ENCODE results near the gene CNTN2.

The CNTN2 gene

GRCh38 chr1:205074084-205074483, 31.1 kb downstream of the CNTN2 start:
- DNase-seq, result no peak

DNA sequence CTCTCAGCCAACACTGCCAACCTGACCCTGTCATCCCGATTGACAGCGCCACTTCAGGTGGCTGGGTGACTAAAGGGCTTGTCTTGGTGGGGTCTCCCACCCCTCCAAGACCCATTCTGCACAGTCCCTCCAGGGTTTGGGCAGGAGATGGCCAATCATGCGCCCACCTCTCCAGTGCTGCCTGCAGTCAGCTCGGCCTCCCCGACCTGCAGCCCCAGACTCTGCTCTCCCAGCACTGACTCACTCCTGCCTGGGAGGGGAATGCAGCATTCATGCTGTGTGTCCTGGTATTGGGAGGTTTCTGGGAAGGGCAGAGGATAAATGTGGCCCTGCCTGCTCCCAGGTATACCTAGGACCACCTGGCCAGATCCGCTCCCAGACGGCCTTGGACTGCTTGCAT, 31.5 kb downstream of the CNTN2 start:
- DNase-seq, result no peak

DNA sequence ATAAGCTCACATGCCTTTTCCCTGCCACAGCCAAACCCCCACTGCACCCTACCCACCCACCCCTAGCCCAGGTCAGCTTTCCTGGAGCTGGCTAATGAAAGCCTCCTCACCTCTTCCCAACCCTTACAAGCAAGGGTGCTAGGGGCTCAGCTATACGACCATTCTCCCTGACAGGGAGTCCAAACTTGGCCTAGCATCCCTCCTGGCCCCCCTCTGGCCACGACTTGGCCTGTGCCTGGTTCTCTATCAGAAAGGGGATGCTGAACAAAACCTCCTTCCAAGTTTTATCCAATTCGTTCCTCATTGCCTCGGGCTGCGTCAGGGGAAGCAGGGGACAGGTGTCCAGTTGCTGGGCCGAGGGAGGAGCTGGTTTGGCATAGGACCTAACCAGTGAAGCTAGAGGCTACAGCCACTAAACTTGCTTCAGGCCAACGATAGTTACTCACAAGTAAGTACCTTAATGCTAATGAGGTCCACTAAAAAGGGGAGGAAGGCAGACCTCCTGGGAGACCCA, 32.7 kb downstream of the CNTN2 start:
- no peak for DNase-seq

- DNase-seq, result no peak
Observed at GRCh38 chr1:205076245-205076761, 33.3 kb downstream of the CNTN2 start.

DNA sequence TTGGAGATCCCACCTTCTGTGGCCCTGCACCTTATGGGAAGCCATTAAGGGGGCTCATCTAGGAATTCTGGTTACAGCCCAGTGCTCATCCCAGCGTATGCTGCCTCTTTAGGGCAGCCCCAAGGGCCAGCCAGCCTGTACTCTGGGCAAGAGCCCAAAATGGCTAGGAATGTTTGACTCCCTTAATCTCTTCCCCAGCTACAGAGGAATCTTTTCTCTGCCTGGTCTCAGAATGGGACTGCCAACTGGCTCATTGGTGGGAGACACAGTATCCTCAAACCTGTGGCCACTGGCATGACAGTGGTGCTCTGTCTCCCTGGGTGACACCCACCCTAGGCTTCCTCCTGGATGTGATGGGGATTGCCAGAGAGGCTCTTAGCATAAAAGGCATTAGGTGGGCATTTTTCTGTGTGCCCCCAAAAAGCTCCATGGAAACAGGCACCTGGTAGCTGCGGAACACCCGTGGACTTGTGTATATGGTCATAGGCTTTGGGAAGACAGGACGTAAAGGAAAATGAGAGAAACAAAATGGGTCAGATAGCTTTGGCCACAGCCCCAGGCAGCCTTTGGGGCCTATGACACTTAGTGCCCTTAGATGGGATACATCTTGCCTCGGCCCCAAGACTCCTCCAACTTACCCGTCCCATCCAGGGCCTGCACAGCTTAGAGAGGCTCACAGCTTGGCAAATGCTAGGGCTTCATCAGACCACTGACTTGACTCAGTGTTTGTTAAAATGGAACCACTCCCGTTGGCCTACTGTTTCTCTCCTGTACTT, 34.3 kb downstream of the CNTN2 start:
- no peak for DNase-seq

DNA sequence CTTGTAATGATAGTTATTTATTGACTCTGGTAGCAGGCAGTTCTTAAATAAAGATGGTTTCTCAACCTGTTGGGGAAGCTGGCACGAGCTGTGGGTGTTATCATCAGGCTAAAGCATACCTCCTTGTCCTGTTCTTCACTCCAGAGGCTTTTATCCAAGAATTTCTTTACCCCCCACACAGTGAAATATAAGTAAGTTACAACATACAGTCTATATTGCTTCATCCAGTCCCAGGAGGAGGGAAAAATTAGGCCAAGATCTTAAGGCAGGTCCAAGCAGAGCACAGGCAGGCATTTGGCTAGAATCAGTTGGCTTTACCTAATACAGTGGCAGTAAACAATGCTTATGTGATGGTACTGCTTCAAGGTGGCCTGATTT, 34.9 kb downstream of the CNTN2 start:
- no peak for DNase-seq

GRCh38 chr1:205082431-205082830, 39.4 kb downstream of the CNTN2 start:
- no peak for DNase-seq

DNA sequence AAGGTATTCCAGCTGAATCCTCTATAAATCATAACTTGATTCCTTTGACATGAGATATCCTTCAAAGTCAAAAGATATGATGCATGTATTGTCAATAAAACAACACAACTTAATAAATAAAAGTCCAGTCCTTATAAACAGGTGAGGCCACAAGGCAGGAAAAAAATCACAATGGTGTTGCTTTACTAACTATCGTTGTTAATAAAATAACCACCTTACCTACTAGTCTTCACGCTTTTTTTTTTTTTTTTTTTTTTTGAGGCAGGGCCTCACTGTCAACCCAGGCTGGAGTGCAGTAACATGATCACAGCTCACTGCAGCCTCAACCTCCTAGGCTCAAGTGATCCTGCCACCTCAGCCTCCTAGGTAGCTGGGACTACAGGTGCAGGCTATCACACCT, 41.3 kb downstream of the CNTN2 start, which contains the start of gene TMEM81:
TSS of gene TMEM81 (minus strand) at position 101 of the 400 bp plus-strand sequence. CDS start 140 bp downstream, outside the sequence.
- no peak for DNase-seq

- DNase-seq, result no peak
Observed at GRCh38 chr1:205088341-205088740, 45.3 kb downstream of the CNTN2 start.

DNA sequence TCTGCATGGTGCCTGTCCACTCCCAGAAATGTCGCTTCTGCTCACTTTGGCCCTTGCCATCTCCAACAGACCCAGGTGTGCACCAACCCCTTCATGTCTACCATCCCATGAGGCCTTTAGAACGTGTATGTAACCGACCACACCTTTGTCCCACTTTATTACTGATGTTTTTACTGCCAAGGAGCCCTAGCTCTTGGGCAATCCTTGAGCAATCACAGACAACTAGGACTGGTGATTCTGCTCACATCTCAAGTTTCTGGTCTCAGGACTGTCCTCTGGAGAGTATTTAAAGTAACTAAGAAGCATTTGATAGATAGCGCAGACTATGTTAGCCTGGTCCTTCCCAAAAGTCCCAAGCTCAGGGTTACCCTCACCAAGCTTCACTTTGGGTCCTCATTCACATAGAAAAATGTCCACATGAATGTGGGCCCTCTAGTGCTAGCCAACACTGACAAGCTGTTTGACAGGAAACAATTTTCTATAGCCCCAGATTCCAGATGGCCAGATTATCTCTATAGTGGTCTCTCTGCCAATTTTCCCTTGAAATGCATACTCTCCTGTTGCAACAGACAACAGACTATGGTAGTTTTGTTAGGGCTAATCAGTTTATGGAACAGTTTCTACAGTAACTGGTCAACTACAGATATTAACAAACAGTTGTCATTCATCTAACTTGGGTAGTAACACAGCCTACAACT, 48.2 kb downstream of the CNTN2 start:
- DNase-seq, result no peak

- DNase-seq, result no peak
Observed at GRCh38 chr1:205095422-205095821, 52.4 kb downstream of the CNTN2 start.

DNA sequence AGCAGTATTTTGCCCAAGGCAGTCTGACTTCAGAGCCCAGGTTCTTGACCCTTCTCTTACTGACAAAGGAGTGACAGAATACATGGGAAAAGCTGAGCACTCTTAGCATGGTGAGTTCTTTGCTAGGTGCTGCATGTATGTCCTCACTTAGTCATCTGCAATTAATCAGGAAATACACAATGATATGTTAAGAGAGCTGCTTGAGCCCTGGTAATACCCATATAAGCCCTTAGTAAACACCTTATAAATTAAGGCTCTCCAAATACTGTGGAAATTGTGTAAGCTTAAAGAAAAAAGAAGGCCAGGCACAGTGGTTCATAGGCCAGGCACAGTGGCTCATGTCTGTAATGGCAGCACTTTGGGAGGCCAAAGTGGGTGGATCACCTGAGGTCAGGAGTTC, 55.2 kb downstream of the CNTN2 start:
- no peak for DNase-seq

GRCh38 chr1:205102404-205102803, 59.4 kb downstream of the CNTN2 start:
- DNase-seq, result no peak

DNA sequence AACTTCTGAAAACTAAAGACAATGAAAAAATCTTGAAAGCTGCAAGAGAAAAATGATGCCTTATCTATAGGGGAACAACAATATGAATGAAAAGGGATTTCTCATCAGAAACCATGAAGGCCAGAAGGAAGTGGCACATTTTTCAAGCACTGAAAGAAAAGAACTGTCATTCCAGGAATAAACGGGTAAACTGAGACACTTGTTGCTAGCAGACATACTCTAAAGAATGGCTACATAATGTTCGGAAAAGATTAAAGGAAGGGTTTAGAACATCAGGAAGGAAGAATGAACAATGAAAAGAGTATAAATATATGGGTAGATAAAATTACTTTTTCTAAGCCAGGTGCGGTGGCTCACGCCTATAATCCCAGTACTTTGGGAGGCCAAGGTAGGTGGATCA, 64.3 kb downstream of the CNTN2 start:
- DNase-seq, result no peak

DNA sequence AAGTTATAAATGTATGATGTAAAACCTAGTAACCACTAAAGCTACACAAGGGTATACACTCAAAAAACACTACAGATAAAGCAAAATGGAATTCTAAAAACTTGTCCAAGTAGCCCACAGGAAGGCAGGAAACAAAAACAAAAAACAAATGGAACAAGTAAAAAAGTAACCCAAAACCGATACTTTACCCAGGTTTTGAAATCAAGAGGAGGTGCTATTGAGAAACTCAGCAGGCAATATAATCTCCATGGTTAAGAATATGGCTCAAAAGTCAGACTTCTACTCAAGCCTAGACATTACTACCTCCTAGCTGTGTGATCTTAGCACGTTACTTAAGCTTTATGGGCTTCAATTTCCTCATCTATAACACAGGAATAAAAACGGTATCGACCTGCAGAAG, 65.5 kb downstream of the CNTN2 start:
- DNase-seq, result no peak

GRCh38 chr1:205109269-205109668, 66.3 kb downstream of the CNTN2 start:
- no peak for DNase-seq

DNA sequence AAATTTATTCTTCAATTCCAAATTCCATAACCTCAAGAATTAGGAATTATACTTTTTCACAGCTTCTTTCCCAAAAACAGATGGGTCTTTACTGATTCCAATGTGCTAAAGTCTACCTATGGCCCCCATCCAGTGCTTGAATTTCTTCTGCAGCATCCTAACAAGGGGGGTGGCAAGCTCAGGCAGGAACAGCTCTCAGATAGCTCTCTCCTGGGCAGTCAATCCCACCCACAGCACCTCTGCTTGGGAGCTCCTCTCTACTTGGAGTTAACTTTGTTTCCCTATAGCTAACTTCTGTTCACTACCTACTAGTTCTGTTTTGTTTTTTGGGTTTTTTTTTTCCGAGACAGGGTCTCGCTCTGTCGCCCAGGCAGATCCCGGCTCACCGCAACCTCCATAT, 66.7 kb downstream of the CNTN2 start:
- DNase-seq, result no peak

GRCh38 chr1:205111354-205111753, 68.3 kb downstream of the CNTN2 start:
- DNase-seq, result no peak

DNA sequence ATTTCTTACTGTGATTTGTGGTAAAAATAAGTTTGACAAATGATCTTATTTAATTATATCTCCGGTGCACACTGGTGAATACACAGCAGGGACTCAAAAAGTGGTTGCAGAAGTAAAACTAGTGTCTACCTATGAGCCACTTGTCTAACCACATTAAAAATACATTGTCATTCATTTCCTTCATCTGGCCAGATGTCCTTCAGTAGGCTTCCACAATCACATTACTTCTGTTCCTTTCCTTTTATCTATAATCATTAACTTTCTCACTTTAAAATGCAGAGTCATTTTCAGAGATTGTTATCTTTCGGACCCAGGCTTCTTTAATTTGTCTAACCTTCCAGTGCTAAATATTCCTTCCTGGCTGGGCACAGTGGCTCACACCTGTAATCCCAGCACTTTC, 75.7 kb downstream of the CNTN2 start:
- no peak for DNase-seq

DNA sequence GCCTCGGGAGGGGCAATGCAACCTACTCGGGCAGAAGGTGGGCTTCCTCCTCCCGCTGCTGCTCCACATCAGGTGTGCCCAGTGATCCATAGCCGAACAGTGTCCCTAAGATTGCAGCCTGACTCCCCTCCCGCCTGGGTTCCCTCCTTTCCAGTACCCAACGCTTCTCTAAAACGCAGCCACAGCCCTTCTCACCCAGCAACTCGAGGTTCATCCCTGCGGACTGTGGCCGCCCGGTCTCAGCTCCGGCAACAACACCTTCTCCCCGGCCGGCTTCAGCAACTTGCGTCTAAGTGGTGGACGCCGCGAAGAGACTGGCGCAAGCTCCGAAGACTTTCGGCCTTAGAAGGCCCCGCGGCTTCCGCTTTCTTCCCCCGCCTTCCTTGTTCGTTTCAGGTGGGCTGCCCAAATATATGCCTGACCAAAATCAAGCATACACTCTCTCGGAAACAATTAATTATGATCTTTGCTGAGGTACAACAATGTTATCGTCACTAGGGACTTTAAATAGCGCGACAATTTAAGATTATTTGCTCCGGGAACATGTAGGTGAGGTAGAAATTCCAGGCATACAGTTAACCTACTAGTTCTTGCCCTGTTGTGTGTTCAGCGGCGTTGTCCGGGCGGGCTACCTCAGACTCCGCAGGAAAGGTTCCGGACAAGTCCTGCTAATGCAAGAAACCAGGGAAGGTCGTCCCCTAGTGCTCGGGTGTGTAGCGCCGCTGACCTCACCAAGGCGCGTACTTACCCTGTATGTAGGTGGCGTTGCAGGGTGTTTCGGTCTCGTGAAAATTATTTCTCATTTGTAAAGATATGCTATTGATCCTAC, 78.9 kb downstream of the CNTN2 start, which contains the start of gene RBBP5:
TSS of gene RBBP5 (minus strand) at position 319 of the 829 bp plus-strand sequence. CDS start at position 214, 105 bp downstream.
- peak; percentile 98 for DNase-seq

DNA sequence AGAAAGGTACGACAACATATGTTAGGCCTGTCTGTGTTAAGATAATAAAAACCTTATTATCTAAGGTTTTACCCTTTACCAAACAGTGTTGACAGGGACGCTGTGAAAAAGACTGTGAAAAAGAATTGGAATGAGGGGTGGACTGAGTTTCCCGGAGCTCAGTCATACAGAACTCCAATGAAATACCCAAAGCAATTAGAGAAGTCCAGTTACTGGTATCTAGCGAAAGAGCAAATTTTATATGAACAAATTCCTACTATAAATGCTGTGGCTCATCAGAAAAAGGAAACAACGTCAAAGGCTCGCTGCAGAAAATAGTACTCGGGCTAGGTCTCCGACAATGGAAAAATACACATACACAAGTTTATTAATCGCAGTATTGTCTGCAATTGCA, 79.5 kb downstream of the CNTN2 start:
- DNase-seq, result no peak

DNA sequence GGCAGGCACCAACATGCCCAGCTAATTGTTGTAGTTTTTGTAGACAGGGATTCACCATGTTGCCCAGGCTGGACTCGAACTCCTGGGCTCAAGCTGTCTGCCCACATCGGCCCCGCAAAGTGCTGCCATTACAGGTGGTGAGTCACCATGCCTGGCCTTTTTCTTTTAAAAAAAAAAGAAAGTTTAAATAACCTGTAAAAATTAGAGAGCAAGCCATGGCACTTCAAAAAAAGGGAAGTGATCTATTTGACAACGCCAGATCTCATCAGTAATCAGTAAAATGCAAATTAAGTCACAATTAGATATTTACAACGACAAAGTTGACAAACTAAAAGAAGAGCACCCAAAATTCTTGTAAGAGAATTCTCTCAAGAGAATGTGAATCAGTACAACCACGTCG, 81.7 kb downstream of the CNTN2 start:
- DNase-seq, result no peak

DNA sequence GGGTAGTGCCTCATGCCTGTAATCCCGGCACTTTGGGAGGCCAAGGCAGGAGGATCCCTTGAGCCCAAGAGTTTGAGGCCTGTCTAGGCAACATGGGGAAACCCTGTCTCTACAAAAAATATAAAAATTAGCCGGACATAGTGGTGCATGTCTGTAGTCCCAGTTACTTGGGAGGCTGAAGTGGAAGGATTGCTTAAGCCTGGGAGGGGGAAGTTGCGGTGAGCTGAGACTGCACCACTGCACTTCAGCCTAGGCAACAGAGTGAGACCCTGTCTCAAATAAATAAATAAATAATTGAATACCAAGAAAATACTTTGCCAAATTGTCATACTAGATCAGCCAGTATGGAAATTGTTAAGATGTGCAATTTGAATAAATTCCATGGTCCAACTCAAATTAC, 84.6 kb downstream of the CNTN2 start:
- no peak for DNase-seq
